HG03442 (cell line): Measurements from ENCODE around the gene MTERF1.
"Not testable (repeated sequence)": the region's sequence is repeated elsewhere in the genome, so short reads cannot be mapped to it uniquely, and the experiment has no call there.

Source experiments
- ATAC-seq: cut with Tn5 transposase; IDR thresholded peaks from one replicate; pipeline ENCODE4 v1.9.1; 2021; ENCODE audit warnings: mild to moderate bottlenecking, moderate library complexity; ENCODE audit not compliant: unreplicated experiment

The MTERF1 gene

GRCh38 chr7:91880413-91881241 lies at the start of gene MTERF1:
MTERF1 (minus strand) TSS chr7:91880702; CDS start chr7:91880083, 619 bp downstream.
- peak; percentile 97 for ATAC-seq

- peak; percentile 95 for ATAC-seq
Observed at GRCh38 chr7:91929463-91929862, 49.0 kb upstream of the MTERF1 start.

- no peak for ATAC-seq
Observed at GRCh38 chr7:91927912-91928311, 47.4 kb upstream of the MTERF1 start.

GRCh38 chr7:91922857-91923256 lies 42.4 kb upstream of the MTERF1 start:
- no peak for ATAC-seq

- no peak for ATAC-seq
Observed at GRCh38 chr7:91918356-91918755, 37.9 kb upstream of the MTERF1 start.

- ATAC-seq: no peak
Observed at GRCh38 chr7:91916051-91916440, 35.5 kb upstream of the MTERF1 start.

GRCh38 chr7:91915401-91916050 lies 35.0 kb upstream of the MTERF1 start:
- no peak for ATAC-seq

GRCh38 chr7:91913612-91914011 lies 33.1 kb upstream of the MTERF1 start:
- no peak for ATAC-seq

GRCh38 chr7:91912494-91912893 lies 32.0 kb upstream of the MTERF1 start:
- ATAC-seq: no peak

- no peak for ATAC-seq
Observed at GRCh38 chr7:91911121-91911520, 30.6 kb upstream of the MTERF1 start.

GRCh38 chr7:91910171-91910570 lies 29.7 kb upstream of the MTERF1 start:
- no peak for ATAC-seq

- no peak for ATAC-seq
Observed at GRCh38 chr7:91899563-91899962, 19.1 kb upstream of the MTERF1 start.

- no peak for ATAC-seq
Observed at GRCh38 chr7:91898240-91898992, 17.9 kb upstream of the MTERF1 start.

GRCh38 chr7:91894781-91895480 lies 14.4 kb upstream of the MTERF1 start:
- no peak for ATAC-seq

GRCh38 chr7:91893699-91894098 lies 13.2 kb upstream of the MTERF1 start:
- ATAC-seq: not testable (repeated sequence)

- ATAC-seq: no peak
Observed at GRCh38 chr7:91892821-91893340, 12.4 kb upstream of the MTERF1 start.

- no peak for ATAC-seq
Observed at GRCh38 chr7:91892099-91892705, 11.7 kb upstream of the MTERF1 start.

- ATAC-seq: not testable (repeated sequence)
Observed at GRCh38 chr7:91888271-91889175, 8.0 kb upstream of the MTERF1 start.
